ENCODE data around the gene GHR.
"Not testable (repeated sequence)": the region's sequence is repeated elsewhere in the genome, so short reads cannot be mapped to it uniquely, and the experiment has no call there.

The GHR gene

DNA sequence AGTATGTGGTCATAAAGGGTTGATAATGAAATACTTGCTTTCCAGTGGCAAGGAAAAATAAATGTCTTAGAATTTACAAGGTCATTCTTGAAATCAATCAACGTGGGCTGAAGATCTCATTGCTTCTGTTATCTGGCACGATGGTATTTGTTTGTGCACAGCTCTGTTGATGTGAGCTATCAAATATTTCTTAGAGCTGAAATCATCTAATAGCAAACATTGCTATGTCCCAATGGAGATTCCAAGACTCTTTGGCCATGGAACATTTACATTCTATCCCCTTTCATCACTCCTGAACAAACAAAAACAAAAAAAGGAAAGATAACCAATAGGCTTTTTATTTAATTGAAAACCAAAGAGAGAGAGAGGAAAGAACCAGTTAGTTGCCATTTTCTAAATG is 221.9 kb downstream of the GHR start:
- DNase-seq (ENCODE audit: low read depth in 2 of 2), result no peak

DNA sequence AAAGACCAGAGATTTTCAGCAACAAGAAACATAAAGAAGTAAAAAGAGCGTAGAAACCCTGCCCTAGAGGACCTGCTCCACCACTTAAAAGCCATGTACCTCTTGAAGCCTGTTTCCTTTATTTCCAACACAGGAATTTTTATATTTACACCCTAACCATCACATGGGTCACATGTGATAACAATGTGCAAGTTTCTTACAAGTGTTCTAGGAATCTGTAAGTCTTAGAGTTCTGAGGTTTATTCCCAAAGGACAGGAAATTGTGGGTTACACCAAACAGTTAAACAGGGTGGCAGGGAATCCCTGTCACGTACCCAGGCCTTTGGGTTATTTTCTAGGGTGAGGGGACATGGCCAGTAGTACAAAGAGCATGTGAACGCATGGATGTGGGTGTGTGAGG is 224.8 kb downstream of the GHR start:
- DNase-seq (ENCODE audit: low read depth in 2 of 2), result no peak

- DNase-seq (ENCODE audit: low read depth in 2 of 2), result no peak
Observed at GRCh38 chr5:42648915-42649314, 225.7 kb downstream of the GHR start.

- no peak for DNase-seq (ENCODE audit: low read depth in 2 of 2)
Observed at GRCh38 chr5:42650084-42650483, 226.8 kb downstream of the GHR start.

- DNase-seq (ENCODE audit: low read depth in 2 of 2), result no peak
Observed at GRCh38 chr5:42653705-42654104, 230.5 kb downstream of the GHR start.

- no peak for DNase-seq (ENCODE audit: low read depth in 2 of 2)
Observed at GRCh38 chr5:42654645-42655044, 231.4 kb downstream of the GHR start.

- DNase-seq (ENCODE audit: low read depth in 2 of 2), result no peak
Observed at GRCh38 chr5:42655982-42656650, 232.9 kb downstream of the GHR start.

- no peak for DNase-seq (ENCODE audit: low read depth in 2 of 2)
Observed at GRCh38 chr5:42656651-42657015, 233.4 kb downstream of the GHR start.

- not testable (repeated sequence) for DNase-seq (ENCODE audit: low read depth in 2 of 2)
Observed at GRCh38 chr5:42659869-42660268, 236.6 kb downstream of the GHR start.

DNA sequence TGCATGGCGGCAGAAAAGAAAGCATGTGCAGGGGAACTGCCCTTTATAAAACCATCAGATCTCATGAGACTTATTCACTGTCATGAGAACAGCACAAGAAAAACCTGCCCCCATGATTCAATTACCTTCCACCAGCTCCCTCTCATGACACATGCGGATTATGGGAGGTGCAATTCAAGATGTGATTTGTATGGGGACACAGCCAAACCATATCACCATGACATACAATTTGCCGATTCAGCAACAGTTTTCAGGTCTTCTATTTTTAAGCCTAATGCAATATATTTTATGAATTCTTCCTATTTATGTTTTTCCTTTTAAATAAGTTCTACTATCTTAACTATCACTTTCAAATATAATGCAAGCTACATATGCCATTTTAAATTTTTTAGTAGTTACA is 242.6 kb downstream of the GHR start:
- DNase-seq (ENCODE audit: low read depth in 2 of 2), result no peak

DNA sequence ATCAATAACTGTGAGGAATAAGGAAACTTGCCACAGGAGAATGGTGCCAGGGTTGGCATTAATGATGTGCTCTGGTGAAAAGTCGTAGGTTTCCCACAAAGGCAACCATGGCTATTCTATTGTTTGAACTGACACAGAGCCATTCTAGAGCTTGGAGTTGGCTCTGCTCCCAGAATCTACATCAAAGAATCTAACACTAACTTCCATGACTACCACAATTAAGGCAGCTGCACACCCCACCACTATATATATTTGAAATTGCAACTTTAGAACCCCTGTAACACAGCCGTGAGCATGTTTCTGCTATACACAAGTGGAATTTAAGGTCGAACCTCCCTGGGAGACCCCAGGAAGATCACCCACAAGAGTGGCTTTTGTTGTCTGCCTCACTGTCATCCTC is 243.6 kb downstream of the GHR start:
- DNase-seq (ENCODE audit: low read depth in 2 of 2), result no peak

DNA sequence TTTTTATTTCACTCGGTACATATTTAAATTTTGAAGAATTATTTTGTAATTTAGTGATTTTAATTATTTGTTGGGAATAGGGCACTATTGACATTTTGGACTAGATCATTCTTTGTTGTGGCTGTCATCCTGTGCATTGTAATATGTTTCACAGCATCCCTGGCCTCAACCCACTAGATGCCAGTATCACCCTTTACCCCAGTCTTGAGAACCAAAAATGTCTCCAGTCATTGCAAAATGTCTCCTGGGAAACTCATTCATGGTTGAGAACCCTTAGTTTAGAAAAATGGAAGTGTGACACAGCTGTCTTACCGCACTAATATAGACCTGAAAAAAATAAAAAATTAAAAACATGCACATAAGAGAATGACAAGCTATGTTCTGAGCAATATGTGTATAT is 245.0 kb downstream of the GHR start:
- DNase-seq (ENCODE audit: low read depth in 2 of 2), result no peak

DNA sequence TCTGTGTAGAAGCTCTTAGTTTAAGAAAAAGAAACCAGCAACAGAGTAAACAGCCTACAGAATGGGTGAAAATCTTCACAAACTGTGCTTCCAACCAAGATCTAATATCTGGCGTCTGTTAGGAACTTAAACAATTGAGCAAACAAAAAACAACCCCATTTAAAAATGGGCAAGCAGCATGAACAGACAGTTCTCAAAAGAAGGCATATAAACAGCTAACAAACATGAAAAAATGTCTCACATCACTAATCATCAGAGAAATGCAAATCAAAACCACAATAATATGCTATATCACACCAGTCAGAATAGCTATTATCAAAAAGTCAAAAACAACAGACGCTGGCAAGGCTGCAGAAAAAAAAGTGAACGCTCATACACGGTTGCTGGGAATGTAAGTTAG is 249.7 kb downstream of the GHR start:
- no peak for DNase-seq (ENCODE audit: low read depth in 2 of 2)

DNA sequence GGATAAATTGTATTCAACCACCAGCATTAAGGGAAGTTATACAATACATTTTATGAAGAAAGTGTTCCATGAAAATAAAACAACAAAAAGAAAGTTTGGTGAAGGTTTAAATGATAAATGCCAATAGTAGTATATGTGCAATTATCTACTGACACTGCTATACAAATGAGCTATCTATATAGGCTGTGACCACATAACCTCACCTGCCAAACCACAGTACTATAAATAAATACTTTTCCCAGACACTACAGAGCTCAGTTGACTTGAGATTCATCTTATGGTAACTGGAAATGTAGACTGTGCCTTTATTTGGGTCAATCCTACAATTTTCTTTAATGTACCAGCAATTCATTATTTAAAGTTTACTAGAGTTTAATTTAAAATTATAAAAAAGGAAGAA is 252.4 kb downstream of the GHR start:
- no peak for DNase-seq (ENCODE audit: low read depth in 2 of 2)

DNA sequence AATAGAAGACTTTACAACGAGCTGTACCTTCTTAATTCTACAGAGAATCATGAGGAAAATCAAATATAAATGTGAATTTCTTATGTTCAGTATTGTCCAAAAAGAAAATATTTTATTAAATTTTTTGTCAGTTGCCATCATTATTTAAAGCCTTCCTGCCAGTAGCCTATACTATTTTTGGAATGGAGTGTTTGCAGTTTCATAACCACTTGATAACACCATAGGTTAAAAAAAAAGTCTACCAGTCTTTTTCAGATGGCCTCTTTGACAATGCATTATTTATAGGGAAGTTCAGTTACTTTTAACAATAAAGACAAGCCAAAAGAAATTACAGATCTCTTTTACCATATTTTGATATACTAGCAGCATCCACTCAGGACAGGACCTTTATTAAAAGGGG is 253.1 kb downstream of the GHR start:
- no peak for DNase-seq (ENCODE audit: low read depth in 2 of 2)

DNA sequence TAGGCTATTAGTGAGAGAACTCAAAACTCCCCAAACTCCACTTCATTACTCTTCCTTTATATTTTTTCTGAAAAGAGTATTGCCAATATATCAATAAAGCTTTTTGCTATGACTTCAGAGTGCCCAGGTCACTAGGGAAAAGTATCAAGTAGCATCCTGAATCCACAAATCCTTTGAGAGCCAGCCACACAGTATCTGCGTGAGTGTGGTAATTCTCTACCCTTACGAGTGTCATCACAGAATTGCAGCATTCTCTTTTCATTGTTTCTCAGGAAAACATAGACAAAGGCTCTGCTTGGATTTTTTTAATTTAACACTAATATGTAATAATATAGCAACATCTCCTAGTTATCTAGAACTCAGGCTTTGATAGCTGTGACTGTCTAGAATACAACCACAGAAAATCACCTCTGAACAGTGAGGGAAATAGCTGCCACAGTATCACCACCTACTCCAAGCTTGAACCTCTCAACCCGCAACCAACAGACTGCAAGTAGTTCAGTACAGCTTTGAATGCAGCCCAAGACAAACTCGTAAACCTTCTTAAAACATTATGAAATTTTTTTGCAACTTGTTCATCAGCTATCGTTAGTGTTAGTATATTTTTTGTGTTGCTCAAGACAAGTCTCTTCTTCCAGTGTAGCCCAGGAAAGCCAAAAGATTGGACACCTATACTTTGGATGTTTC is 254.1 kb downstream of the GHR start:
- no peak for DNase-seq (ENCODE audit: low read depth in 2 of 2)

DNA sequence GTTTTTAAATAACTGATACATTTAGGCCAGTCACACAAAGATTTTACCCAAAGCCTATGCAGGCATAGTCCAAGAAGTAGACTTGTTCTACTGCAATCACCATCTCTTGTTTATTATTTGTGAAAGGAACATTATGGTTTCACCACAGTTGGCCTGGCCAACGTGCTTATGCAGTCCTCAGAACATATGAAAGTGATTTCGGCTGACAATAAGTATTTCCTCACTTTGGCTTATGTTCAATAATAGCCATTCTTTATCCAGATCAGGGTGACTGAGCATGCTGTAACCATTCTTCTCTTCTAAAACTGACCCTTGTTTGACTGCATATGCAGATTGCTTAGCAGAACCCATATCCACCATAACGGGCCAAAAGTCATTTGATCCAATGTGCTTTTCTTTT is 256.8 kb downstream of the GHR start:
- DNase-seq (ENCODE audit: low read depth in 2 of 2), result no peak

DNA sequence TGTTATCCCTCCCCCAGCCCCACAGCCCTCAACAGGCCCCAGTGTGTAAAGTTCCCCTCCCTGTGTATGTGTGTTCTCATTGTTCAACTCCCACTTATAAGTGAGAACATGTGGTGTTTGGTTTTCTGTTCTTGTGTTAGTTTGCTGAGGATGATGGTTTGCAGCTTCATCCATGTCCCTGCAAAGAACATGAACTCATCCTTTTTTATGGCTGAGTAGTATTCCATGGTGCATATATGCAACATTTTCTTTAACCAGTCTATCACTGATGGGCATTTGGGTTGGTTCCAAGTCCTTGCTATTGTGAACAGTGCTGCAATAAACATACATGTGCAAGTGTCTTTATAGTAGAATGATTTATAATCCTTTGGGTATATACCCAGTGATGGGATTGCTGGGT is 261.8 kb downstream of the GHR start:
- DNase-seq (ENCODE audit: low read depth in 2 of 2), result not testable (repeated sequence)

DNA sequence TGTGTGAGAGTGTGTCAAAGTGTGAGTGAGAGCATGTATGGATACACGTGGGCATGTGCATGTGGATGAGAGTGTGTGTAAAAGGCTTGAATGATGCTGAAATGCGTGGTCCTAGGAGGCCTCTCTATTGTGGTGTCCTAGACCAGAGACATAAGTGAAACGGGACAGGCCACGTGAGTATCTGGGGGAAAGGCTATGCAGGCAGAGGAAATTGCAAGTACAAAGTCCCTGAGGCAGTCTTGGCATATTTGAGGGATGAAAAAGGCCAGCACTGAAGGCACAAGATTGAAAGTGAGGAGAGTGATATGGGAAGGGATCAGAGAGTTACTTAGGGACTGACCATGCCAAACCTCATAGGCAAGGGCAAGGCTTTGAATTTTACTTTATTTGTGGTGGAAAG is 266.2 kb downstream of the GHR start:
- no peak for DNase-seq (ENCODE audit: low read depth in 2 of 2)

DNA sequence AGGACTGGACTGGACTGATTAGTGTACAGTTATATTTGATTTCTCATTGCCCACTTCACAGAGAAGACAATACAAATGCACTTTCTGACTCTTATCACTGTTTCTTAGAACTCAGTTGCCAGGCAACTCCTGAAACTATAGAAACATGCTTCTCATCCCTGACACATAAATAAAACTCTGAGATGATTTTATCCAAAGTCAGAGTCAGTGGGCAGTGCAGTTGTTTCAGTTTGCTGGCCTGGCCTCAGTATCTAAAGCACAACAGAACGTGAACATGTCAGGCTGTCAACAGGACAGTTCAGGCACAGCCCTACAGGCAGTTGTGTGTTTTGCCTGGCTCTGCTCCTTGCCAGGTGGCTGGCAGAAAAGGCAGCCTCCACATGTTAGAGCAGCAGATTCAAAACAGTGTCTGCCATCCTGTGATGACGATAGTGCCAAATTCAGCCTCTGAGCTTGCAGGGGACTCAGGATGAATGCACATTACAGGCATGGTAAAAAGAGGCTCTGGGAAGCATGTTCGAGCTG is 268.2 kb downstream of the GHR start:
- DNase-seq (ENCODE audit: low read depth in 2 of 2), result no peak

DNA sequence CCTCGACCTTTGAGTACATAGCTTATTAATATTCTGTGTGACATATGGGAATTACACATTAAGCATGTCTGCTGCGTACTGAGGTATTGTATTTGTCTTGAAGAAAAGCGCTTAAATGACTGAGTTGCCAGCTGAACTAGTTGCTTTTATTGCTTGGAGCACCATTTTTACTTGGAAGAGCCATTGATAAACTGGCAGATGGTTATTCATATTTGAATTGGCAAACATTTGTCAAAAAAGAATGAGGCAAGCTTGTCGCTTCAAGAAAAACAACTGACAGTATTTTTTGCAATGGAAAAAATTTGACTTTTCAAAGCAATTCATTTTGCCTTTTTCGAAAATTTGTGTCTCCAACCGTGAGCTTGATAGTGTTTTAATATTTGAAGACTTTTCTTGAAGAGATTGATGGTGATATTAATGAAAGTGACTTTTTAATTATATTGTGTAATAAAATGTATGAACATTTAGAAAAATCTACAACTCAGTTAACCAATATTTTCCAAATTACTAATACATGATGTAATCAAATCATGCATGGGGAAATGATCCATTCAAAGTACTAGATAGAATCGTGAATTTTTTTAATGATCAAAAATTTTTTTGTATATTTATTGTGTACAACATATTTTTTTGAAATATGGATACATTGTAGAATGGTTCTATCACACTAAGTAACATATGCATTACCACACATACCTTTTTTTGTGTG is 278.3 kb downstream of the GHR start:
- DNase-seq (ENCODE audit: low read depth in 2 of 2), result no peak

- DNase-seq (ENCODE audit: low read depth in 2 of 2), result no peak
Observed at GRCh38 chr5:42703238-42703637, 280.0 kb downstream of the GHR start.

DNA sequence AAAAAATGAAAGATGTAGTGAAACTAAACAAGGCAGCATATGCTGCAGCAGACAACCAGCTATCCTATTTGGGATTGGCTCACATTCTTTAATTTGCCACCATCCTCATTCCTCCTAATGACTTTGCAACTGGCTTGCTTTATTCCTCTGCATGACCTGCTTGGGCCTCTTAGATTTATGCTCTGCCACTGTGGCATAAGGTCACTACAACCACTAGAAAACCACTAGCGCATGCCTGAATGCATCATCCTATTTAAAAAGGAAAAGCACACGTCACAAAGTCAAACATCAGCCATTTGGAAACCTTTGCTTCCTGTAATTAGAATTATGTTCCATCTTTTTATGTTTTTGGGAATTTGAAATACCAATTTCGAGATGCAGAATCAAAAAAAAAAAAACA is 292.5 kb downstream of the GHR start:
- DNase-seq (ENCODE audit: low read depth in 2 of 2), result no peak

Data from stimulated activated CD8-positive, alpha-beta memory T cell treated with anti-CD3 and anti-CD28 coated beads, Interleukin-7, amount 100 ng/mL, for 4 hours (primary cell).